T-helper 17 cell (primary cell): ENCODE data around the gene TMEM108. TPM values are rescaled to one million over a fixed set of nuclear protein-coding genes. Genes with fewer than 3 reads are reported as not detected.

Experiments
- ATAC-seq: fragments of 150-1000 bp; cut with Tn5 transposase; 2 replicates; pipeline ENCODE4 v1.10.0; 2021; ENCODE audit warnings: mild to moderate bottlenecking, moderate library complexity
- DNase-seq, 3 donors: peaks; one replicate each; pipeline versions ENCODE4 v3.0.0 to v3.0.0-alpha.2; 2020 to 2021
- H3K9me3 ChIP-seq: one replicate; pipeline ENCODE4 v1.7.0; 2013; ENCODE audit warnings: low read length, mild to moderate bottlenecking; ENCODE audit not compliant: control insufficient read depth, poor library complexity, severe bottlenecking
- H3K27ac Mint-ChIP-seq: one replicate; pipeline ENCODE4 v1.8.0; 2022; ENCODE audit warnings: mild to moderate bottlenecking, moderate library complexity, mixed read lengths
- H3K27me3 Mint-ChIP-seq: one replicate; pipeline ENCODE4 v1.8.0; 2022; ENCODE audit warnings: mixed read lengths
- H3K36me3 Mint-ChIP-seq: one replicate; pipeline ENCODE4 v1.8.0; 2022; ENCODE audit warnings: low read depth, mixed read lengths
- H3K4me1 Mint-ChIP-seq: one replicate; pipeline ENCODE4 v1.8.0; 2022; ENCODE audit warnings: mild to moderate bottlenecking, mixed read lengths
- H3K4me3 Mint-ChIP-seq: one replicate; pipeline ENCODE4 v1.8.0; 2022; ENCODE audit warnings: mild to moderate bottlenecking, moderate library complexity, mixed read lengths
- total RNA-seq, 4 donors: library from RNA in 2 of 4; stranded (reverse) in 2 of 4; gene quantifications; one replicate each; pipeline ENCODE4 v1.2.3 and lab custom pipeline; 2022 to 2026

Gene TMEM108
- total RNA-seq, 2 donors from 2014 or later = 0.29 TPM; not detected in 1

DNA sequence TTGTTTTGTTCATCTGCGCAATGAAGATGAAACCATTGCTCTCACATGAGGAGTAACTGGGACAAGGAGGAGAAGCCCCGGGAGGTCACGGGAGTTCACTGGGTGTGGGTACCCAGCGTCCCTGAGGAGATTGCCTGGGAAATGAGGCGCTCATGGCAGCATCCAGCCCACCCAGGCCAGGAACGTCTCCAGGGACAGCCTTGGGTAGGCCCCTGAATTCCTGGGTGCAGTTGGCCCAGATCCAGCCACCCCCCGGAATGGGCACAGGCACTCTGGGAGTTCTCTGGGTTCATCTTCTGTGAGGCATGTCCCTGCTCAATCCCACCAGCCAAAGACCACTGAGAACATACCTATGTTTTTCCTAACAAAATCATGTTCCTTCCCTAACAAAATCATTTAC lies 380.2 kb downstream of the TMEM108 start:
- Mint-ChIP-seq H3K4me3 (no peak overlapping the region), H3K27me3 (peaks cover 24% of the 10 kb centered on the region), H3K27ac (no peak overlapping the region), H3K36me3 (no peaks in the 10 kb centered on the region), H3K4me1 (peaks cover 4% of the 10 kb centered on the region)
- no peak for DNase-seq
- ATAC-seq = no peak
- no peaks in the 10 kb centered on the region for H3K9me3 ChIP-seq

DNA sequence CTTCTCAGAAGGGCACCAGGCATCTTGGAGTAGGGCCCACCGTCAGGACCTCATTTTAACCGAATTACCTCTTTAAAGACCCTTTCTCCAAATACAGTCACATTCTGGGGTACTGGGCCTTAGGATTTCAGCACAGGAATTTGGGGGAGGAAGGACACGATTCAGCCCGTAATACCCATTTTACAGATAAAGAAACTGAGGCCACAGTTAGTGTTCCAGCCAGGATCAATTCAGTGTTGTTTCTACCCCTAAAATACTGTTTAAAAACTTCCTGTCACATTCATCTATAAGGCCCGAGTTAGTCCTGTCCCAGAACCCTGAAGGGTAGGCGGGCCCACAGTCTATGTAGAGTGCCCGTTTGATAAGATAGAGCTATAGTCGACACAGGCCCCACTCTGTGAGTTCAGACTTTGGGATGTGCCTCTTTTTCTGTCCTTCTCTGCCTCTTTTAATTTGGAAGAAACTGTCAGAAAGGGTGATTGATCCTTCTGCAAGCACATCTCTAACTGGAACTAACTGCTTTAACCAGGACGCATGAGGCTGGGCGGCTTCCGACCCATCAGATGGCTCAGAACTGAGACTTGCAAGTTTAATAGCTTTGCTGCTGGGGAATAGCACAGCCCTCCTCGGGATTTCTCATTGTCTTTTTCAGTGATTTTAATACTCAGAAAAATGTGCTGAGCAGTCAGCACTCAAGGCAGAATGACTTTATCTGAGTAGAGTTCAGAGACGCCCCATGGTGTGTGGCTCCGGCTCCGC lies 381.1 kb downstream of the TMEM108 start:
- Mint-ChIP-seq H3K4me1 (peaks cover 2% of the 10 kb centered on the region), H3K27me3 (peaks cover 24% of the 10 kb centered on the region), H3K36me3 (no peaks in the 10 kb centered on the region), H3K27ac (no peak overlapping the region), H3K4me3 (no peak overlapping the region)
- H3K9me3 ChIP-seq = no peaks in the 10 kb centered on the region
- DNase-seq = no peak
- ATAC-seq = no peak

DNA sequence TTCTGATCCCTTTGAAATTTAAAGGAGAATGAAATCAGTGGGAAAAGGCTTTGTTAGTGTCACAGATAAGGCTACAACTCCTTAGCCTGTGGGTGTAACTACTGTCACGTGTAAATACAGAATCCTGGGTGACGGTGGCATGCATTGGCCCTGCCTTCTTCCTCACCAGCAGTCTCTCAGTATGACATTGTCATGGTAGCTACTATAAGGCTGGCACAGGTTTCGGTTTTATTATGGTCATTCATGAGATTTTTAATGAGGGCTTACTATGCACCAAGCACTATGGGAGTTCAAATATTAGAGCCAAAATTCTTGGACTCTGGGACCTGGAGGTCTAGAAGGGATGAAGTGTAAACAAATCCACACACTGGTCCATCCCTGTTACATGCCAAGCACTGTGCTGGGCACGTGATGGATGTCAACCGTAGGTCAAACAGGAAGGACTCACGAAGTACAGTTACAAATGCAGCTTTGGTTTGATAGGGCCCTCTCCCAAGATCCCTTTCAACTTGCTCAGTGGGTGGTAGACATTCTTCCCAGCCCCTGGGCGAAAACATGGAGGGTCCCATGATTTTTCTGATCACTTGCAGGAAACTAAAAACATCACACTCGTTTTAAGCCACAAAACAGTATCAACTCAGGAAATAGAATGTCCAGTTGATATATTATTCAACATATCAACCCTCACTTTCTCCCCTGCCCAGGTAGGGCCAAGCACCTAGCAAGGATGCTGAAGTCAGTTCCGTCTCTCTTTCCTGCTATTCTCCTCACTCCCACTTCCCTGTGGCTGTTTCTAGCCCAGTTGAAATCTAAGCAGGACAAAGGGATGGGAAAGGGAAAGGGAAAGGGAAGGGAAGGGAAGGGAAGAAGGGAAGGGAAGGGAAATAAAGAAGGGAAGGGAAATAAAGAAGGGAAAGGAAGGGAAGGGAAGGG lies 387.0 kb downstream of the TMEM108 start:
- ATAC-seq (no peak), DNase-seq (no peak)
- Mint-ChIP-seq H3K36me3 (no peaks in the 10 kb centered on the region), H3K4me1 (peaks cover 2% of the 10 kb centered on the region), H3K4me3 (no peak overlapping the region), H3K27ac (no peak overlapping the region), H3K27me3 (peaks cover 26% of the 10 kb centered on the region)
- no peaks in the 10 kb centered on the region for H3K9me3 ChIP-seq

DNA sequence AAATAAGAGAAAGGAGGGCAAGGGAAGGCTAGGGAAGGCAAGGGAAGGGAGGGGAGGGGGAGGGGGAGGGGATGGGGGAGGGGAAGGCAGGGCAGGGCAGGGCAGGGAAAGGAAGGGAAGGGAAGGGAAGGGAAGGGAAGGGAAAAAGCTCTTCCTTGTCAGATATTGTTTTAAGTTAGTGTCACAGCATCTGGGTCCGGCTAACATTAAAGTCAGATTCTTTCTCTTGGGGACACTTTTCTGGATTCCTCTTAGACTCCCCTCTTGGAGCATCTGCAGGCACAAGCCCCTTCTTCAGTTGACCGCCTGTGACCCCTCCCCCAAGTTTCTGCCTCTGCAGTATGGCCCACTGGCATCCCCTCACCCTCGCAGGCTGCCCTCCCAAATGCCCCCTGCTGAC lies 387.7 kb downstream of the TMEM108 start:
- no peak overlapping the region for H3K27ac Mint-ChIP-seq
- H3K27me3 Mint-ChIP-seq = peaks cover 20% of the 10 kb centered on the region
- H3K9me3 ChIP-seq = no peaks in the 10 kb centered on the region
- H3K4me1 Mint-ChIP-seq = peaks cover 2% of the 10 kb centered on the region
- no peak overlapping the region for H3K4me3 Mint-ChIP-seq
- ATAC-seq = no peak
- peaks cover 2% of the 10 kb centered on the region for H3K36me3 Mint-ChIP-seq
- no peak for DNase-seq

DNA sequence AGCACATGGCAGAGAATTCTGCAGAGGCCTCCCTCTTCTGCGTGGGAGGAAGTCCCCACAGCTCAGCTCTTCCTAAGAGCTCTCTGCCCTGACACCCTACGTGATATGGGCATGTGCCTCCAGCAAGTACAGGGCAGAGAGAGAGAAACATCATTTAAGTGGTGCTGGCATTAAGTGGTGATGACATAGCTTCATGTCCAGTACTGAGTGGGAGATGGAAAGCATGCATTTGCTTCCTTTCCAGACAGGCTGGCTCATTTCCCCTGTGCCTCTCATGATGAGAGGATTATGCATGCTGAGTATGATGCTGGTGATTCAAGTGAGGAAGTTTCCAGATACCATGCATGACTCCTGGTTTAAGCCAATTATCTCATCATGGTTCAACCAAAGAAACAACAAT lies 388.5 kb downstream of the TMEM108 start:
- DNase-seq (no peak), ATAC-seq (no peak)
- Mint-ChIP-seq H3K27ac (no peak overlapping the region), H3K4me3 (no peak overlapping the region), H3K4me1 (peaks cover 2% of the 10 kb centered on the region), H3K27me3 (peaks cover 16% of the 10 kb centered on the region), H3K36me3 (peaks cover 2% of the 10 kb centered on the region)
- no peaks in the 10 kb centered on the region for H3K9me3 ChIP-seq

DNA sequence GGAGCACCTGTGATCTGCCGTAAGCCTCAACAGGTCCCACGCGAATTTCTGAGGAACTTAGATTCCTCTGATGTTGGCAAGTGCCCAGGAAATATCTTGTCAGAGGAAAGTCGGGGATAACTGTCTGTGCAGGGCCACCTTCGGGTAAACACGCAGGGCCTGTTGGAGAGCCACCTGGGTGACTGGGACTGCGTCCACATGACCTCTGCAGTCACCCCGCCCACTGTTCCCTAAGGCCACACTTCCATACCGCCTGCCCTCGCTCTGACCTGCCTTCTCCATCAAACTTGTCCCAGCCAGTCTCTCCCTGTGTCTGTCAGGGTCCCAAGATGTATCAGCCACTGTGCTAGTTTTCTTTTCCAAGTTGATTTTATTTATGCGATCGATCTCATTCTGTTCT lies 390.4 kb downstream of the TMEM108 start:
- peaks cover 9% of the 10 kb centered on the region for H3K27me3 Mint-ChIP-seq
- no peaks in the 10 kb centered on the region for H3K4me1 Mint-ChIP-seq
- no peak overlapping the region for H3K4me3 Mint-ChIP-seq
- peaks cover 2% of the 10 kb centered on the region for H3K36me3 Mint-ChIP-seq
- ATAC-seq = no peak
- H3K27ac Mint-ChIP-seq = no peak overlapping the region
- no peak for DNase-seq
- H3K9me3 ChIP-seq = no peaks in the 10 kb centered on the region

DNA sequence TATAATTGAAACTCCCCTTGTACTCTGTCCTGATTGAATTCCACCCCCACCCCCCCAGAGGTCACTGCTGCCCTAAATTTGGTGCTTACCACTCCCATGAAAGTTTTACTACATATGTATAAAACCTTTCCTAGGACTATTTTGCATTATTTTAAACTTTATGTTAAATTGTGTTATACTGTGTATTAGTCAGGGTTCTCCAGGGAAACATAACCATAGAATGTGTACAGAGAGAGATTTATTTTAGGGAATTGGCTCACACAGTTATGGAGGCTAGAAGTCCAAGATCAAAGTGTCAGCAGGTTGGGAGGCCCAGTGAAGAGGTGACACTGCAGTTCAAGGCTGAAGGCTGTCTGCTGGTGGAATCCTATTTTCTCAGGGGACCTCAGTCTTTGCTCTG lies 390.9 kb downstream of the TMEM108 start:
- no peaks in the 10 kb centered on the region for H3K9me3 ChIP-seq
- Mint-ChIP-seq H3K4me1 (no peaks in the 10 kb centered on the region), H3K27me3 (peaks cover 9% of the 10 kb centered on the region), H3K36me3 (peaks cover 2% of the 10 kb centered on the region), H3K27ac (no peak overlapping the region), H3K4me3 (no peak overlapping the region)
- DNase-seq = no peak
- no peak for ATAC-seq

DNA sequence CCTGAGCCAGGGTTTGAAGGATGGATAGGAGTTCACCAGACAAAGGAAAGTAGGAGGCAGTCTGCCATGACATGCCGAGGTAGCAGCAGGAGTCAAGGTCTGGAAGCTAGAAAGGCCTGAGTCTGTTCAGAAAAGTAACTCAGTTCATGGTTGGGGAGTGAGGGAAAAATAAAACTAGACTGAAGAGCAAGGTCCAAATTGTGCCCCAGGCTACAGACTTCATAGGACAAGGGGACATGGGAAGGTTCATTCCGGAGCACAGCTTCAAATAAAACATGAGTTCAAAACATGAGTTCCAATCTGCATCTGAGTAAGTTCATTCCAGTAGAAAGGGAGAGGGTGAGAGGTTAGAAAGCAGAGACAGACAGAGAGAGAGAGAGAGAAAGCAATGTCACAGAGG lies 401.4 kb downstream of the TMEM108 start:
- Mint-ChIP-seq H3K27ac (no peak overlapping the region), H3K4me1 (peaks cover 27% of the 10 kb centered on the region), H3K36me3 (peaks cover 8% of the 10 kb centered on the region), H3K27me3 (no peaks in the 10 kb centered on the region), H3K4me3 (no peak overlapping the region)
- ATAC-seq (no peak), DNase-seq (no peak)
- no peaks in the 10 kb centered on the region for H3K9me3 ChIP-seq

DNA sequence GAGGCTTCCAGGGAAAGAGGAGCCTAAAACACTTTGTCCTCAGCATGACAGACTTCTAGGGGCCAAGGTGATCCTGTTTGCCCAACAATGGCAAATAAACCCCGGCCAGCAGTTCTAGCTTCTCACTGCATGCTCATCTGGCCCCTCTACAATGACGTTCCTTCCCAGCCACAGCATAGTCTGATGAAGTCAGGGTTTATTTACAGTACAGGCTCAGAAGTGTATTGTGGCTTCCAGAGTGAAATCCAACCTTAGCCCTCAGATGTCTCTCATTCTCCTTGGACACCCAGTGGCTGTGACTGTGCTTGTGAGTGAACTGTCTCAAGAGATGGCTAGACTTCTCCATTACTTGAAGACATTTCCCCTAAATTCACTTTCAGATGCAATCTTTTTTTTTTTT lies 402.5 kb downstream of the TMEM108 start:
- DNase-seq (no peak), ATAC-seq (no peak)
- Mint-ChIP-seq H3K27ac (no peak overlapping the region), H3K4me3 (no peak overlapping the region), H3K27me3 (no peaks in the 10 kb centered on the region), H3K4me1 (peaks cover 30% of the 10 kb centered on the region), H3K36me3 (peaks cover 8% of the 10 kb centered on the region)
- no peaks in the 10 kb centered on the region for H3K9me3 ChIP-seq

DNA sequence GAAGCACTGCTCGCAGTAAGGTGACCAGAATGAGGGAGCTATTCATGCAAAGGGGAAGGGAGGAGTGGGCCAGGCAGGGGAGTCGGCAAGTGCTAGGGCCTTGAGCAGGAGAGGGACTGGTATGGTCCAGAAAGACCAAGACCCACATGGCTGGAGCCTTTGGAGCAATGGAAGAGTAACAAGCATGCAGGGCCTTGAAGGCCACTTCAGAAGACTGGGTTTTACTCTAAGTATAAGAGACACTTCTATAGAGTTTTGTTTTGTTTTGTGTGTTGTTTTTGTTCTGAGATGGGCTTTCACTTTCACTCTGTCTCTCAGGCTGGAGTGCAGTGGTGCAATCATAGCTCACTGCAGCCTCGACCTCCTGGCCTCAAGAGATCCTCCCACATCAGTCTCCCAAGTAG lies 403.7 kb downstream of the TMEM108 start:
- Mint-ChIP-seq H3K36me3 (peaks cover 8% of the 10 kb centered on the region), H3K27ac (peak overlapping the region; percentile 83), H3K4me3 (peak overlapping the region; percentile 86), H3K27me3 (no peaks in the 10 kb centered on the region), H3K4me1 (peaks cover 30% of the 10 kb centered on the region)
- no peaks in the 10 kb centered on the region for H3K9me3 ChIP-seq
- DNase-seq = no peak
- peak; percentile 74 for ATAC-seq

DNA sequence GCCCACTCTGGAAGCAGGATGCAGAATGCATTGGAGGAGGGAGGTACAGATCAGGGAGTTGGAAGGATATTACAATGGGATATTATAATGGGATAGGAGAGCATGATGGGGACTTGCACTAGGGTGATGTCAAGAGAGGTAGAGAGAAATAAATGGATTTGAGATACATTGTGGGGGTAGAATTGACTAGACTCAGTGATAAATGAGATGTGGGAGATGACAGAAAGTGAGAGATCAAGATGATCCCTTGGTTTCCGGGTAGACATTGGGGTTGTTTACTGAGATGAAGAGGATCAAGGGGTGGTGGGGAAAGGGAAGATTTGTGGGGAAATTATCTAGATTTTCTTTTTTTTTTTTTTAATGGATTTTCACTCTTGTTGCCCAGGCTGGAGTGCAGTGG lies 404.3 kb downstream of the TMEM108 start:
- H3K27ac Mint-ChIP-seq = peak overlapping the region; percentile 83
- H3K4me1 Mint-ChIP-seq = peaks cover 32% of the 10 kb centered on the region
- DNase-seq = no peak
- H3K27me3 Mint-ChIP-seq = no peaks in the 10 kb centered on the region
- no peaks in the 10 kb centered on the region for H3K9me3 ChIP-seq
- peaks cover 8% of the 10 kb centered on the region for H3K36me3 Mint-ChIP-seq
- ATAC-seq = no peak
- H3K4me3 Mint-ChIP-seq = peak overlapping the region; percentile 86

DNA sequence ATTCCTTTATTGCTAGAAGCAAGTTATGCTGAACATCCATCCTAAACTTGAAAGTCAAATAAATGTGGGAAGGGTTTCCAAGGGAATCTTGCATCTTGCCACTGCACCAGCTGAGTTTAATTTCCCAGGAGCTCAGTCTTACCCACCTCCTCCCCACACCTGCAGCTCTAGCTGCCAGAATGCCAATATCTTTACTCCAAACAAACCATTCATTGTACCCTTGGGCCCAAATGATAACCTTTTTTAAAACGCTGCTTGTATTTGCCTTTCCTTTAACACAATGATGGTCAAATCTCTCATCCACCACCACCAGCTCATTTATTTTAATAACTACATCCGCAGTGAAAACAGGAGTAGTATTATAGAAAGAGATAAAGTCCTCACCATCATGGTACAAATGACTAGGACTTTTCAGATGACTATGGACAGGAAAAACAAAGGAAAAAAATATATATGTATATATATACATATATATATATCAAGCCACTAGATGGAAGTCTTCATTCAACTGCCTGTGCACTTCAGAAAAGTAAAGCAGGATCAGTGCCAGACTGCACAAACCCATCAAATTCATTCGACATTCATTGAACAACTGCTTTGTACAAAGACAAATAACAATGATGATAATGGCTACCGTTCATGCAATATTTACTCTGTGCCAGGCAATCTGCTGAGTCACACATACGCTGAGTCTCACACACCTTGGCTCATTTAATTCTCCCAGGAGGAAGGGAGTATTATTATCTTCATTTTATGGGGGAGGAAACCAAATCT lies 405.6 kb downstream of the TMEM108 start:
- H3K4me3 Mint-ChIP-seq = peak overlapping the region; percentile 41
- no peak overlapping the region for H3K27ac Mint-ChIP-seq
- DNase-seq = no peak
- no peak for ATAC-seq
- no peaks in the 10 kb centered on the region for H3K27me3 Mint-ChIP-seq
- peaks cover 8% of the 10 kb centered on the region for H3K36me3 Mint-ChIP-seq
- H3K4me1 Mint-ChIP-seq = peaks cover 35% of the 10 kb centered on the region
- no peaks in the 10 kb centered on the region for H3K9me3 ChIP-seq

DNA sequence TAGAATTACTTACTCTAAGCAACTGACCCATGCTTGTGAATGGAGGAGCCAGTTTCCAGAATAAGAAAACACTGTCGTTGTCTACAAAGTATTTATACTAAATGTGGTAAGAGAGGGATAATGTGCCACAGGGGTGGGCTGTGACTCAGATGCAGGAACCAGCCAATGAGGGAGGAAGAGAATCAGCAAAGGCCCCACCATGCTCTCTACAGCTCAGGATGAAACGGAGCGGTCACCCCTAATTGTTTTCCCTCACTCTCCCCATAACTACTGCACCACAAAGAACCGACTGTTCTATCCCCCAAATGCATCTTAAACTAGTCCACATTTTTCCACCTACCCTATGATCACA lies 406.2 kb downstream of the TMEM108 start:
- no peaks in the 10 kb centered on the region for H3K27me3 Mint-ChIP-seq
- H3K9me3 ChIP-seq = no peaks in the 10 kb centered on the region
- peaks cover 6% of the 10 kb centered on the region for H3K36me3 Mint-ChIP-seq
- no peak overlapping the region for H3K27ac Mint-ChIP-seq
- DNase-seq = no peak
- peaks cover 35% of the 10 kb centered on the region for H3K4me1 Mint-ChIP-seq
- no peak for ATAC-seq
- no peak overlapping the region for H3K4me3 Mint-ChIP-seq
